ENCODE measurements around the gene FAM13C.
"Not testable (repeated sequence)": the region's sequence is repeated elsewhere in the genome, so short reads cannot be mapped to it uniquely, and the experiment has no call there.

The FAM13C gene

DNA sequence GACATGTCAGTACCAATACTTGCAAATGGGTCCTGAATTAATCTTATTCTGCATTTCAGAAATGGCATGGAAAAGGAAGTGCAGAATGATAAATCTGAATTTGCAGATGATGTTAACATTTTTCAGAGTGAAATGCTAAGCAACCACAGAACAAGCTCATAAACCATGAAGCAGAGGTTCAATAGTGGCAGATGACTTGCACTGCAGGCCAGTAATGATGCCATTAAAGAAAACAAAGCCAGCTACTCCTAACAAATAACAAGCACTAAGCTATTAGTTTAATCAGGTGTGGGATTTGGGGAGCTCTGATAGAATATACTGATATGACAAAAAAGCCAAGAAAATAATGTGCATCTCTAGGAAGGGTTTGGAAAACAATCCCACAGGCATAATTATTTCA, 85.4 kb downstream of the FAM13C start:
- DNase-seq (ENCODE audit: low spot score), result no peak

DNA sequence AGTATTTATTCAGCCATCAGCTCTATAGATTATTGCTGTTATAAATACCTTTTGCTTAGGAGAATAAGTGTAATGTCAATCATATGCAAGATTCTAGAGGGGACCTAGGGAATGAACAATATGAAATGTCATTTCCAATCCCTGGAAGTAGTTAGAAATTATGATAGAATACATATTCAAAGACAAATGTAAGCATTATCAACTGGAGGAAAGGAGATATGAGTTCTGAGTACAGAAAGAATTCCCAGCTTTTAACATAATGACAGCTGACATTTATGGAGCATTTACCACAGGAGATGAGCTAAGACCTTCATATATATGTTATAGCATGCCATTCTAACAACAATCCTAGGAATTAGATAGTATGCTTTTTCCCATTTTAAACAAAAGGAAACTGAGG, 86.2 kb downstream of the FAM13C start:
- no peak for DNase-seq (ENCODE audit: low spot score)

GRCh38 chr10:59273445-59273844, 88.9 kb downstream of the FAM13C start:
- DNase-seq (ENCODE audit: low spot score), result no peak

GRCh38 chr10:59272061-59272460, 90.3 kb downstream of the FAM13C start:
- DNase-seq (ENCODE audit: low spot score), result no peak

DNA sequence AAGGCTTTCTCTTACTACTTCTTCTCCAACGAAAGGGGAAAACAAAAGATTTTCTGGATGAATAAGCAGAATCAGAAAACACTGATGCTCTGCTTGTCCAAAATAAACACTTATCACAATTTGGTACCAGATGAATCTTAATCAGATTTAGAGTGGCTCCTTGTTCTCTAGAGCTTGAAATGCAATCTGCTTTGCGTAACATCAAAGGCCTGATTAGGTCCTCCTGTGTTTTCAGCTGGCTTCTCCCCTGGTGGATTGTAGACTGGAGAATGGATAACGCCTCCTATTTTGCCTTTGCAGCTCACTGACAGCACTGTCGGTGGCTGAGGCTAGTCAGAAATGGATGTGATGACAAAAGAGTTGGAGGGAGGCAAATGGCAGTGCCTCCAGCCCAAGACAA, 91.2 kb downstream of the FAM13C start:
- no peak for DNase-seq (ENCODE audit: low spot score)

DNA sequence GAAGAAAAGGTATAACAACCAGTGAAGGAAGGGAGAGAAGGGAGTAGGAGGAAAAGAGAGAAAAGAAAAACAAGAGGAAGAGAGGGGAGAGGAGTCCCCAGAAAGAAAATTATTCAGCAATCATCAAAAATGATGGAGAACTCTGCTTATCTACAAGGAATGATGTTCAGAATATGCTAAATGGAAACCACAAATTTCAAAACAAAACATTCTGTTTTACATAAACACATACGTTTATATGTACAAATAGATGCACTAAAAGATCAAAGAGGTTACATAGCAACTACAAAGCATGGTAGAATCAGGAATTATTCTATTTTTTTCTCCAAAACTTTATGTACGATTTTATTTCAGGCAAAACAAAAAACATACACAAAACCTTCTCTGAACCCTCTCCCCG, 91.9 kb downstream of the FAM13C start:
- DNase-seq (ENCODE audit: low spot score), result no peak

DNA sequence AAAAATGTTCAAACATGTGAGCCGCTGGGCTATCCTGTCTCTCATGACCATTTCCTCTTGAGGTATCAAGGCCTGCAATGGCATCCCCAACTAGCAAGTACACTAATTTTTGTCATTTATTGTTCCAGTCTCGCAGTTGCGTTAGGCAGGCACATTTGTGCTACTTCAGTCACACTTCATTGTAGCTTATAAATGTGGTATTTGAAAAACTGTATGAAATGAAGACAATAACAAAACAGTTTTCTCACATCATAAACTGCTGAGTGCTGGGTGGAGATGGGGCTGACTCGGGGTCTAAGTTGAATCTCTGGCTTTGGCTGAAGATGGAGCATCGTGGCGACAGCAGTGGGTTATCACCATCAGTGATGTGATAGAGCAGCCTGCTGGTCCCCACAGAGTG, 92.7 kb downstream of the FAM13C start:
- no peak for DNase-seq (ENCODE audit: low spot score)

DNA sequence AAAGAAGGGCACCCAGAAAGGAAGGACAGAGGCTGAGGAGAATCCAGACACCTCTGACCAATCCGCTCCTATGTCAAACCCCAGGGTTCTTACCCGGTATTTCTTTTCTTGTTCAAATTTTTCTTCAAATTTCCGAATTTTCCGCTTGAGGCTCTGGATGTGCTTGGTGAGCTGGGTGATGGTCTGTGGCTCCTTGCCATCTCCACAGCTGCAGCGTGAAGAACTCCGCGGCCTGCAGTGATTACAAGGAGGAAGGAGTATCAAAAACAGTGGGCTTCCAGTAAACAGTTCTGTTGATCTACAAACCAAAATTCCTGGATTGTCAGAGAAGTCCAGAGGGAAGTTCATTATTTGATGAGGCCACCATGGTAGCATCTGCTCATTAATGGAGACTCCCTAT, 93.9 kb downstream of the FAM13C start:
- DNase-seq (ENCODE audit: low spot score), result no peak

- no peak for DNase-seq (ENCODE audit: low spot score)
Observed at GRCh38 chr10:59266321-59266720, 96.0 kb downstream of the FAM13C start.

DNA sequence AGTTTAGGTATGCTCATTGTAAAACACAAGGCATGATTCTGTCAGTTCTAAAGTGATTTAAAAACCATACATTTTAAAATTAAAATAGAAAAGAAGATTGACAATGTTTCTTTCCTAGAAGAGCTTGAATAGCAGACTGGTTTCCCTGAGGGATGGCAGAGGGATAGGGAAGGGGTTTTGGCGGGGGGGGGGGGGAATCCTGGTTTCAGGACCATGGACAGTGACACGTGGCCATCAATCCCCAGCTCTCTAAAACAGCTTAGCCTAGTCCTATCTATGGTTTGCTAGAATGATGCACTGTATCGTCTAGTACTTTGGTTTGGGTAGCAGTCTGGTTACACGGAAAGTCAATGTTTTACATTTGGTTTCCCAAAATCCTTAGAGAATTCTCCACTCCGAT, 97.2 kb downstream of the FAM13C start:
- DNase-seq (ENCODE audit: low spot score), result peak; percentile 31

- DNase-seq (ENCODE audit: low spot score), result no peak
Observed at GRCh38 chr10:59258890-59259289, 103.5 kb downstream of the FAM13C start.

GRCh38 chr10:59257224-59257623, 105.1 kb downstream of the FAM13C start:
- no peak for DNase-seq (ENCODE audit: low spot score)

- DNase-seq (ENCODE audit: low spot score), result no peak
Observed at GRCh38 chr10:59255463-59255862, 106.9 kb downstream of the FAM13C start.

GRCh38 chr10:59252491-59252890, 109.9 kb downstream of the FAM13C start:
- no peak for DNase-seq (ENCODE audit: low spot score)

GRCh38 chr10:59245686-59246085, 116.7 kb downstream of the FAM13C start:
- no peak for DNase-seq (ENCODE audit: low spot score)

DNA sequence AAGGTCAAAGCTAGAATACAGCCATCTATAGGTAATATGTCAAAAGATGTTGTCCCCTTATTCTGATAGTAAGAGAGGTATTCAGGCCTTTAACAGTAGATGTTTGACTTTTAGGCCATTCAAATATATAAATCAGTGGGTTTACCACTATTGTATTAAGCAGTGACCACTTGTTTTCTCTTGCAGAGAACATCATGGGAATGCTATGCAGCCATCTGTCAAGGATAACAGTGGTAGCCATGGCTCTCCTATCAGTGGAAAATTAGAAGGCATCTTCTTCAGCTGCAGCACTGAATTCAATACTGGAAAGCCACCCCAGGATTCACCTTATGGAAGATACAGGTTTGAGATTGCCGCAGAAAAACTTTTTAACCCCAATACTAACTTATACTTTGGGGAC, 117.5 kb downstream of the FAM13C start:
- DNase-seq (ENCODE audit: low spot score), result no peak

- DNase-seq (ENCODE audit: low spot score), result no peak
Observed at GRCh38 chr10:59243611-59244195, 118.6 kb downstream of the FAM13C start.

- no peak for DNase-seq (ENCODE audit: low spot score)
Observed at GRCh38 chr10:59242991-59243390, 119.4 kb downstream of the FAM13C start.

DNA sequence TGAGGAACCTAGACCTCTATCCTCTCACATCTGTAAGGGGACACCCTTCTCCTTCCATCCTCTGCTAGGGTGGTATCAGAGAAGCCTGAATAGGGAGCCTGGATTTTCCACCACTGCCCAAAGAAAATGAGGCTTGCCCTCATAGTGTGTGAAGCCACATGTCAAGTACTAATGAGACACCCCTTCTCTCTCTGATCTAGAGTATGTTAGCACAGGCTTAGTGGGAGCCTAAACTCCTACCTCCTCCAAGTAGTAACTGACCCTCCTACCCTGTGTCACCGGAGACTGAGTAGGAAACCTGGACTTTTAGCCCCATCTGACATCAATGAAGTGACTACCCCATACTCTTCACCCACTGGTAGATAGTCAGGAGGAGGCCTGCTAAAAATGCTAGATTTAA, 120.3 kb downstream of the FAM13C start:
- no peak for DNase-seq (ENCODE audit: low spot score)

DNA sequence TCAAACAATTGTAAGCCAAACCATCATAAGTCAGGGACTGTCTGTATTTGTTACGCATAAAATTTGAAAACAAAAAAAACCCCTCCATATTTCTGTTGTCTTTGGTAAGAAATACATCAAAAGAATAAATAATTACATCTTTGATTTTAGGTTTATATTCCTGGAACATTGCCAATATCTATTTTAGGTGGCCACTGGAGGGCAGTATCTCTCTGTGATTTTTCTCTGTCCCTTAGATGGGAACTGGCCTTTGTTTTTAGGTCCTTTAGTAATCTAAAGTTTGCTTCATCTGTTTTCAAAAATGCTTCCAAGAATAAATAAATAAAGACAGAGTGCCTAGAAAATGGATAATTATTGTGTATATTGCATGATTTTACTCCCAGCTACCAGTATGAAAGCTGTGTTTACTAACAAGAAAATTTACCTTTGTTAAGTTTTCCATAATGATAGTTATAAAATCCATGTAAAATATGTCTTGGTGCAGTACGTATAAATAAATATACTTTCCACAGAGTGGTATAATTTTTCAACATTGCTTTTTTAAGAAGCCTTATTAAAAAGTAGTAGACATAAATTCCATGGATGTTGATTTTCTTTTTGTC, 121.7 kb downstream of the FAM13C start:
- DNase-seq (ENCODE audit: low spot score), result peak; percentile 44

DNA sequence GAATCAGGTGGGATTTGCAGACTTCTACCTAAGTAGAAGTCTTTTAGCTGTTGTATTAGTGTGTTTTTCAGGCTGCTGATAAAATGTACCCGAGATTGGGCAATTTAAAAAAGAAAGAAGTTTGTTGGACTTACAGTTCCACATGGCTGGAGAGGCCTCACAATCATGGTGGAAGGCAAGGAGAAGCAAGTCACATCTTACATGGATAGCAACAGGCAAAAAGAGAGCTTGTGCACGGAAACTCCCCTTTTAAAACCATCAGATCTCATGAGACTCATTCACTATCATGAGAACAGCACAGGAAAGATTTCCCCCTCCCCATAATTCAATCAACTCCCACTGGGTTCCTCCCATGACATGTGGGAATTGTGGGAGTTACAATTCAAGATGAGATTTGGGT, 123.2 kb downstream of the FAM13C start:
- not testable (repeated sequence) for DNase-seq (ENCODE audit: low spot score)

- DNase-seq (ENCODE audit: low spot score), result no peak
Observed at GRCh38 chr10:59237775-59238174, 124.6 kb downstream of the FAM13C start.

DNA sequence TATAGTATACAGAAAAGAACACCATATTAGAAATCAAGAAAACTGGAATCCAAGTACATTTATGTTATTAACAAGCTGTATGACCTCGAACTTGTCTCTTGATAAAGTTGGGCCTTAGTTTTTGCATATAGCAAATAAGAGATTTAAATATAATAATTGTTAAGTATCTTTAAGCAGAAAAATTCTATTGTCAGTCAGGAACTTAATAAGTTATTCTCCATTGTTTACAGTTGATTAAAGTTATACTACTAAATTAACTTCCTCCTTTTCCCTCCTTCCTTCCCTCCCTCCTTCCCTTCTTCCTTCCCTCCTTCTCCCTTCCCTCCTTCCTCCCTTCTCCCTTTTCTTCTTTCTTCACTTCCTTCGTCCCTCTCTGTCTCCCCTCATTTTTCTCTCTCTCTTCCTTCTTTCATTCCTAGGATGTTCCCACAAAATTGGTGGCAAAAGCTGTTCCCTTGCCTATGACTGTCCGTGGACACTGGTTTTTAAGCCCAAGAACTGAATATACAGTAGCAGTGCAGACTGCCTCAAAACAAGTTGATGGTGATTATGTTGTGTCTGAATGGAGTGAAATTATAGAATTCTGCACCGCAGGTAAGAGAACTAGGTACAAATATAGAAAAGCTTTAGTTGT, 126.2 kb downstream of the FAM13C start:
- DNase-seq (ENCODE audit: low spot score), result no peak

Data from GM03348 (cell line).